ENCODE results near the gene SYTL1.

DNA sequence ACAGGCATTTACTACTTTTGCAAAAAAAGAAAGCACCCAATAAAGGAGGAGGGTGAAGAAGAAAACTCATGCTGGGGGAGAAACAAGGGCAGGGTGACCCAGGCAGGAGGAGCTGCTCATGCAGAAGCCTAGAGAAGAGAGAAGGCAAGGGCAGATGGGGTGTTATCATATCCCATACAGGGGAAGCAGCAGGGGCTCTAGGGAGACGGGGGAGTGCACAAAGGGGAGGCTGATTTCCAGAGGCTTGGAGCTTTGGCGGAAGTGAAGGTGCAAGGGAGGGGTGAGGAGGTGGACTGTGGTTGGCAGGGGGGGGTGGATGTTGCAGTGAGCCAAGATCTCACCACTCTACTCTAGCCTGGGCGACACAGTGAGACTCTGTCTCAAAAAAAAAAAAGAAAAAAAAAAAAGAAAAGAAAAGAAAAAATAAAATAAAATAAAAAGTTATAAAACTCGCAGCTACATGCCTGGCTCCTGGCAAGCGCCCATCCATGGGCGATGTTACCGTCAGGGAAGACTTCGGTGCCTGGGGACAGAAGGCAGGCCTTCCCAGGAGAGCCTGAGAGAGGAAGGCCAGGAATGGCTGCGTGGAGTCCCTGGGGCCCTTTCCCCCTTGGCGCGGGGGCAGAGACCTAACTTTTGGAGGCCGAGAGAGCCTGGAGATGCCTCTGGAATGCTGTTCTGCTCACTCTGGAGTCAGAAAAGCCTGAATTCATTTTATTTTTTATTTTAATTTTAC lies 36.1 kb downstream of the SYTL1 start:
- TF ChIP-seq ZNF274 (IDR thresholded peaks at IDR 0.05; ENCODE audit: low read depth, low read length): no peak
- no peak for TF ChIP-seq SUZ12 (IDR thresholded peaks at IDR 0.05; ENCODE audit: extremely low read depth, insufficient read depth, insufficient read length)

All from NT2/D1 (cell line).